Vagina (tissue), 2 donors: ENCODE results near the gene TSPEAR.

Experiments used
- POLR2A ChIP-seq, 2 donors: fragments of 450-650 bp; IDR thresholded peaks; one replicate each; pipeline ENCODE4 v1.6.1; 2017; ENCODE audit warnings: antibody characterized with exemption in 2 of 2, mild to moderate bottlenecking in 2 of 2, moderate library complexity in 2 of 2
- TF ChIP-seq, protein P1 (sequence below), 3 experiments: fragments of 450-650 bp in 2 of 3; fragments of 200-600 bp in 1 of 3; sonication (generic) in 1 of 3; IDR thresholded peaks; one replicate each; pipeline ENCODE4 v1.5.1; 2017 to 2019; ENCODE audit warnings: antibody characterized with exemption in 3 of 3, mild to moderate bottlenecking in 2 of 3, moderate library complexity in 2 of 3

- TF ChIP-seq, protein P1, sequence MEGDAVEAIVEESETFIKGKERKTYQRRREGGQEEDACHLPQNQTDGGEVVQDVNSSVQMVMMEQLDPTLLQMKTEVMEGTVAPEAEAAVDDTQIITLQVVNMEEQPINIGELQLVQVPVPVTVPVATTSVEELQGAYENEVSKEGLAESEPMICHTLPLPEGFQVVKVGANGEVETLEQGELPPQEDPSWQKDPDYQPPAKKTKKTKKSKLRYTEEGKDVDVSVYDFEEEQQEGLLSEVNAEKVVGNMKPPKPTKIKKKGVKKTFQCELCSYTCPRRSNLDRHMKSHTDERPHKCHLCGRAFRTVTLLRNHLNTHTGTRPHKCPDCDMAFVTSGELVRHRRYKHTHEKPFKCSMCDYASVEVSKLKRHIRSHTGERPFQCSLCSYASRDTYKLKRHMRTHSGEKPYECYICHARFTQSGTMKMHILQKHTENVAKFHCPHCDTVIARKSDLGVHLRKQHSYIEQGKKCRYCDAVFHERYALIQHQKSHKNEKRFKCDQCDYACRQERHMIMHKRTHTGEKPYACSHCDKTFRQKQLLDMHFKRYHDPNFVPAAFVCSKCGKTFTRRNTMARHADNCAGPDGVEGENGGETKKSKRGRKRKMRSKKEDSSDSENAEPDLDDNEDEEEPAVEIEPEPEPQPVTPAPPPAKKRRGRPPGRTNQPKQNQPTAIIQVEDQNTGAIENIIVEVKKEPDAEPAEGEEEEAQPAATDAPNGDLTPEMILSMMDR (IDR thresholded peaks at IDR 0.05), result no peak
- no peak for TF ChIP-seq POLR2A (IDR thresholded peaks at IDR 0.05)
These were observed 37.2 kb upstream of the TSPEAR start for GRCh38 chr21:44748621-44749020.
